OCI-LY7 (cell line): ENCODE data around the gene EDNRA.

Experiments
- CTCF ChIP-seq: fragments of 200-600 bp; sonication (generic); conservative IDR thresholded peaks from 2 replicates; pipeline ENCODE4 v1.5.1; 2014; ENCODE audit warnings: mild to moderate bottlenecking, antibody characterized with exemption, low read length, moderate library complexity, mixed read lengths
- EZH2phosphoT487 ChIP-seq: fragments of 200-600 bp; sonication (generic); IDR thresholded peaks from 2 replicates; pipeline ENCODE4 v1.6.1; 2018; ENCODE audit warnings: low read depth, borderline replicate concordance, mild to moderate bottlenecking, mixed run types, antibody characterized with exemption, low read length, moderate library complexity, mixed read lengths

DNA sequence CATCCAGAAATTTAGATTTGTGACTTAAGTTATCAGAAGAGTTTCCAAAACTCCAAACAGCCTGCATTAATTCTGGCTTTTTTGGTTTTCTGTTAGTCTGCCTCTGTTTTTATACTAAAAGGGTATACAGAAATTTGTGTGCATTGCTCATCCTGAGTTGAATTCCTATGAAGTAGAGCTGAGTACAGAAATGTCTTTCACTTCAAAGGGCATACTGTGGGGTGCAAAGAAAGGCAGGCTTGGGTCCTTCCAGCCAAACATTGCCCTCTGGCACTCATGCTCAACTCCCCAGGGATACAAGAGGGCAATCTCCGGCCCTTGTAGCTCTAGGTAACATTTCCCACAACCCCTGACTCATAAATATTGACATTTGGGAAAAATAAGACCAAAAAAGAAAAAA, 108.7 kb downstream of the EDNRA start:
- TF ChIP-seq CTCF (no peak), EZH2phosphoT487 (no peak)
